DND-41 (cell line): ENCODE results near the gene DIS3L2.

Experiments used
- EZH2 ChIP-seq: IDR thresholded peaks from 3 replicates; pipeline ENCODE4 v1.6.1; 2012; ENCODE audit warnings: borderline replicate concordance, low read depth, mild to moderate bottlenecking, moderate library complexity, low read length, inconsistent platforms; ENCODE audit not compliant: severe bottlenecking
- TF ChIP-seq, protein P1 (sequence below): IDR thresholded peaks from 2 replicates; pipeline ENCODE4 v1.5.1; 2012; ENCODE audit warnings: borderline replicate concordance, low read length, moderate library complexity, mild to moderate bottlenecking; ENCODE audit not compliant: poor library complexity, severe bottlenecking; ENCODE audit errors: extremely low read depth

DNA sequence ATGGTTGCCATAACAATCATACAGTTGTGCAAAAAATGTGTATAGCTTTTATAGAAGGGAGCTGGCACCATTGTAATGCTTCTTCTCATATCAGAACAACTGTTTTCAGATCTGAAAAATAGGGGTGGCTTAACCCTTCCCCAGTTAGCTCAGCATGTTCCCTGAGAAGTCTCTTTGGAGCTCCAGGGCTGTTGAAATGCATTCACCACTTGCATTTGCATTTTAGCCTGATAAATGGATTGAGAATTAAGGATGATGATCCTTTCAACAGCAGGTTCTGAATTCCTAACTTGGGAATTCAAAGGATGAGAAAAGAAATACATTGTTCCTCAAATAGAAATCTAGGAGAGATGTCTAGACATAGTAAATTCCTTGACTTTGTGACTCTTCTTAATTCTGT, 235.3 kb downstream of the DIS3L2 start:
- TF ChIP-seq, protein P1, sequence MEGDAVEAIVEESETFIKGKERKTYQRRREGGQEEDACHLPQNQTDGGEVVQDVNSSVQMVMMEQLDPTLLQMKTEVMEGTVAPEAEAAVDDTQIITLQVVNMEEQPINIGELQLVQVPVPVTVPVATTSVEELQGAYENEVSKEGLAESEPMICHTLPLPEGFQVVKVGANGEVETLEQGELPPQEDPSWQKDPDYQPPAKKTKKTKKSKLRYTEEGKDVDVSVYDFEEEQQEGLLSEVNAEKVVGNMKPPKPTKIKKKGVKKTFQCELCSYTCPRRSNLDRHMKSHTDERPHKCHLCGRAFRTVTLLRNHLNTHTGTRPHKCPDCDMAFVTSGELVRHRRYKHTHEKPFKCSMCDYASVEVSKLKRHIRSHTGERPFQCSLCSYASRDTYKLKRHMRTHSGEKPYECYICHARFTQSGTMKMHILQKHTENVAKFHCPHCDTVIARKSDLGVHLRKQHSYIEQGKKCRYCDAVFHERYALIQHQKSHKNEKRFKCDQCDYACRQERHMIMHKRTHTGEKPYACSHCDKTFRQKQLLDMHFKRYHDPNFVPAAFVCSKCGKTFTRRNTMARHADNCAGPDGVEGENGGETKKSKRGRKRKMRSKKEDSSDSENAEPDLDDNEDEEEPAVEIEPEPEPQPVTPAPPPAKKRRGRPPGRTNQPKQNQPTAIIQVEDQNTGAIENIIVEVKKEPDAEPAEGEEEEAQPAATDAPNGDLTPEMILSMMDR: no peak
- no peak for TF ChIP-seq EZH2
